Activated CD4-positive, CD25-positive, alpha-beta regulatory T cell treated with anti-CD3 and anti-CD28 coated beads, Interleukin-2, amount 50 U/mL, for 24 hours (primary cell): Measurements from ENCODE around the gene TECTA.
"Not testable (repeated sequence)": the region's sequence is repeated elsewhere in the genome, so short reads cannot be mapped to it uniquely, and the experiment has no call there.

Experiments
- ATAC-seq, 2 donors: fragments of 150-1000 bp; cut with Tn5 transposase; one replicate each; pipeline ENCODE4 v1.10.0; 2021; ENCODE audit warnings: mild to moderate bottlenecking in 1 of 2, moderate library complexity in 1 of 2

TECTA gene

GRCh38 chr11:121129362-121130340 lies 28.6 kb downstream of the TECTA start:
- no peak for ATAC-seq

GRCh38 chr11:121131656-121132055 lies 30.6 kb downstream of the TECTA start:
- ATAC-seq = no peak

GRCh38 chr11:121132211-121132976 lies 31.4 kb downstream of the TECTA start:
- no peak for ATAC-seq

- ATAC-seq = no peak
Measured at GRCh38 chr11:121134741-121135312, 33.8 kb downstream of the TECTA start.

- no peak for ATAC-seq
Measured at GRCh38 chr11:121137005-121137404, 36.0 kb downstream of the TECTA start.

- no peak for ATAC-seq
Measured at GRCh38 chr11:121138259-121138658, 37.2 kb downstream of the TECTA start.

- ATAC-seq = no peak
Measured at GRCh38 chr11:121140369-121140768, 39.3 kb downstream of the TECTA start.

GRCh38 chr11:121141066-121141465 lies 40.0 kb downstream of the TECTA start:
- ATAC-seq = no peak

- ATAC-seq = no peak
Measured at GRCh38 chr11:121143921-121144320, 42.9 kb downstream of the TECTA start.

GRCh38 chr11:121144723-121145122 lies 43.7 kb downstream of the TECTA start:
- no peak for ATAC-seq

GRCh38 chr11:121145826-121146225 lies 44.8 kb downstream of the TECTA start:
- no peak for ATAC-seq

GRCh38 chr11:121149116-121149515 lies 48.1 kb downstream of the TECTA start:
- ATAC-seq = no peak

GRCh38 chr11:121151207-121151688 lies 50.2 kb downstream of the TECTA start:
- no peak for ATAC-seq

- ATAC-seq = no peak
Measured at GRCh38 chr11:121152764-121153163, 51.7 kb downstream of the TECTA start.

GRCh38 chr11:121153472-121153871 lies 52.4 kb downstream of the TECTA start:
- no peak for ATAC-seq

- ATAC-seq = no peak
Measured at GRCh38 chr11:121154486-121155314, 53.7 kb downstream of the TECTA start.

- ATAC-seq = no peak
Measured at GRCh38 chr11:121157756-121158155, 56.7 kb downstream of the TECTA start.

GRCh38 chr11:121159741-121160140 lies 58.7 kb downstream of the TECTA start:
- no peak for ATAC-seq

- no peak for ATAC-seq
Measured at GRCh38 chr11:121161349-121161917, 60.4 kb downstream of the TECTA start.

- ATAC-seq = peak in 1 of 2 donors; percentile 36
Measured at GRCh38 chr11:121163658-121164308, 62.7 kb downstream of the TECTA start.

- not testable (repeated sequence) for ATAC-seq
Measured at GRCh38 chr11:121177629-121178028, 76.6 kb downstream of the TECTA start.
